ENCODE measurements around the gene FZR1. TPM values are rescaled to one million over a fixed set of nuclear protein-coding genes. Genes with fewer than 3 reads are reported as not detected.

FZR1 gene
- total RNA-seq, 1 experiment from 2014 or later = 57.0 TPM

DNA sequence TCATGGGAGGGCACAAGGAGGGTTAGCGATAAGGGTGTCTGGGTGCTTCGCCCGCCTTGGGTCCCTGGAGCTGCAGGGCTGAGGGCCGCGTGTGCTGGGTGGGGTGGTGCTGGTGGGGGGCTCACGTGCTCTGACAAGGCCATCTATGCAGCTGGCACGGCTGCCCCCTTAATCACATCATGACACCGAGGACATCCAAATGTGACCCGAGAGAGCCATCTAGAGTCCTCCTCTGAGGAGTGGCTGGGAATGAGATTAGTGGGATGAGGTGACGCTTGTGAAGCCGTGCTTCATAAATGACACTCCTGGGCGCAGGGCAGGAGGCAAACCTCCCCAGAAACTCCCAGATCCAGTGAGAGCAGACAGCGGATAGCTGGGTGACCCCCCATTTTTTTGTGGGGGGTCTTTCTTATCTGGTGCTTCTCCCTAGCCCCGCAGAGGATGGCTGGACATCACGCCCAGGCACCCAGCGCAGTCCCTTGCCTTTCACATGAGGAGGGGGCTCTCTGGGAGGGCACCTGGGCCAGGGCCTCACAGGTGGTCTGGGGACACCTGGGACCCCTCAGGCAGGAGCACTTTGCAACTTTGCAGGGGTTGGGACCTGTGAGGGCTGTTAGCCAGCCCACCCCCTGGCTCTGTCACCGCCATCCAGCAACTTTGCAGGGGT is 6.6 kb downstream of the FZR1 start:
- Histone ChIP-seq H4K20me1 (ENCODE audit: insufficient read depth) (peaks cover 26% of the 10 kb centered on the region), H3K9me2 (ENCODE audit: insufficient read depth) (no peaks in the 10 kb centered on the region), H3K4me1 (replicated peaks; ENCODE audit: insufficient read depth) (0 out of 2 replicates have a peak, but pooled peaks cover 1% of the 10 kb centered on the region), H3K4me3 (no peak overlapping the region), H3K27ac (no peak overlapping the region), H3K4me2 (no peak overlapping the region), H3K36me3 (ENCODE audit: low read depth) (no peaks in the 10 kb centered on the region), H2AFZ (no peak overlapping the region), H3K27me3 (ENCODE audit: insufficient read depth, low read depth) (no peaks in the 10 kb centered on the region), H3K9me3 (ENCODE audit: insufficient read depth, low read depth) (no peaks in the 10 kb centered on the region), H3F3A (ENCODE audit: insufficient read depth, low read depth) (no peaks in the 10 kb centered on the region), H3K79me2 (ENCODE audit: low read depth) (peaks cover 59% of the 10 kb centered on the region)
- BruUV-seq (replicated peaks) = no TSS peak
- TF ChIP-seq EZH2 (IDR thresholded peaks at IDR 0.05; ENCODE audit: low read depth) (no peak), CTCF (conservative IDR thresholded peaks at IDR 0.05) (no peak)
- intact Hi-C loops (cut with micrococcal nuclease; ENCODE audit: unreplicated experiment) = no loop called here
- CTCF ChIA-PET = no interaction called here
- DNase-seq = no peak
- POLR2A ChIA-PET (ENCODE audit: unreplicated experiment) = no interaction called here

GRCh38 chr19:3513229-3514140 is 7.4 kb downstream of the FZR1 start:
- ChIA-PET CTCF (no interaction called here), POLR2A (ENCODE audit: unreplicated experiment) (no interaction called here)
- Histone ChIP-seq H3K4me1 (replicated peaks; ENCODE audit: insufficient read depth) (no peaks in the 10 kb centered on the region), H3K36me3 (ENCODE audit: low read depth) (no peaks in the 10 kb centered on the region), H3K79me2 (ENCODE audit: low read depth) (peaks cover 56% of the 10 kb centered on the region), H3F3A (ENCODE audit: insufficient read depth, low read depth) (no peaks in the 10 kb centered on the region), H3K4me3 (no peak overlapping the region), H3K27me3 (ENCODE audit: insufficient read depth, low read depth) (no peaks in the 10 kb centered on the region), H3K9me2 (ENCODE audit: insufficient read depth) (no peaks in the 10 kb centered on the region), H2AFZ (no peak overlapping the region), H4K20me1 (ENCODE audit: insufficient read depth) (peaks cover 29% of the 10 kb centered on the region), H3K9me3 (ENCODE audit: insufficient read depth, low read depth) (no peaks in the 10 kb centered on the region), H3K4me2 (no peak overlapping the region), H3K27ac (no peak overlapping the region)
- no peak for TF ChIP-seq EZH2 (IDR thresholded peaks at IDR 0.05; ENCODE audit: low read depth)
- TF ChIP-seq CTCF (conservative IDR thresholded peaks at IDR 0.05) = no peak
- no TSS peak for BruUV-seq (replicated peaks)
- DNase-seq = no peak
- intact Hi-C loops (cut with micrococcal nuclease; ENCODE audit: unreplicated experiment) = no loop called here

DNA sequence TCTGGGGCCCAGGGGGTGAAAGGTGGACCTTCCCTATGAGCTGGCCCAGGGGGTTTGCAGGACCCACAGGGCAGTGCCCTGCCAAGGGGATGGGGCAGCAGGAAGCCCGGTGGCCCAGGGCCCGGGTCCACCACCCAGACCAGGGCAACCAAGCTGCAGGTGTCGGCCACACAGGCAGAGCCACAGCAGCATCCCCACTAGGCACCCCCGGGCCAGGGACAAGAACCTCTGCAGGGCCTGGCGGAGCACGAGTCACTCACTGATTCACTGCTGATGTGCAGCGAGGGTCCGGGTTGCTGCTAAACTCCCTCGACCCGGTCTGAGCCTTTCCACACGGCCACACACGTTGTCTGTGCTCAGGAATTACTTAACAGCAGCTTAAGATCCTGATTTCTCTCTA is 8.8 kb downstream of the FZR1 start:
- peaks cover 47% of the 10 kb centered on the region; the same call in 1 of the 2 replicates for H3K79me2 ChIP-seq (ENCODE audit: low read depth)

More for the DNA sequence above, 8.8 kb downstream of the FZR1 start:
- Histone ChIP-seq H3F3A (ENCODE audit: insufficient read depth, low read depth) (no peaks in the 10 kb centered on the region), H3K27me3 (ENCODE audit: insufficient read depth, low read depth) (no peaks in the 10 kb centered on the region), H3K4me2 (no peak overlapping the region), H3K4me3 (no peak overlapping the region), H3K36me3 (ENCODE audit: low read depth) (no peaks in the 10 kb centered on the region), H3K4me1 (replicated peaks; ENCODE audit: insufficient read depth) (no peaks in the 10 kb centered on the region), H3K9me3 (ENCODE audit: insufficient read depth, low read depth) (no peaks in the 10 kb centered on the region), H4K20me1 (ENCODE audit: insufficient read depth) (peaks cover 24% of the 10 kb centered on the region), H3K9me2 (ENCODE audit: insufficient read depth) (no peaks in the 10 kb centered on the region), H3K27ac (no peak overlapping the region), H2AFZ (no peak overlapping the region)
- DNase-seq = no peak
- POLR2A ChIA-PET (ENCODE audit: unreplicated experiment) = no interaction called here
- TF ChIP-seq CTCF (conservative IDR thresholded peaks at IDR 0.05) (no peak), EZH2 (IDR thresholded peaks at IDR 0.05; ENCODE audit: low read depth) (no peak)
- CTCF ChIA-PET = interaction anchor here (0.6 kb wide), 1 partner anchor 361 kb away, joined by 3 read pairs; no protein-coding TSS in a partner anchor
- intact Hi-C loops (cut with micrococcal nuclease; ENCODE audit: unreplicated experiment) = no loop called here
- BruUV-seq (replicated peaks) = no TSS peak
